Measurements from ENCODE around the gene PWWP3B. TPM values are rescaled to one million over a fixed set of nuclear protein-coding genes. Genes with fewer than 3 reads are reported as not detected.
A peak's percentile ranks its signal among the peaks of the same experiment; 100 is the strongest.

The PWWP3B gene
- total RNA-seq (10 to 100 TPM; 60.9 to 85.8 TPM), polyA plus RNA-seq (ENCODE audit: insufficient read depth, low read depth, low replicate concordance) (22.3 TPM)
- long read RNA-seq, donor 1, full-length matches to known transcripts: 12 of 20 reads
- long read RNA-seq, donor 1, partial matches to known transcripts: 8 of 20 reads
- long read RNA-seq, donor 1, other reads (novel, unspliced or antisense): 0 of 20 reads
- long read RNA-seq, donor 2, full-length matches to known transcripts: 4 of 4 reads
- long read RNA-seq, donor 2, partial matches to known transcripts: 0 of 4 reads
- long read RNA-seq, donor 2, other reads (novel, unspliced or antisense): 0 of 4 reads

DNA sequence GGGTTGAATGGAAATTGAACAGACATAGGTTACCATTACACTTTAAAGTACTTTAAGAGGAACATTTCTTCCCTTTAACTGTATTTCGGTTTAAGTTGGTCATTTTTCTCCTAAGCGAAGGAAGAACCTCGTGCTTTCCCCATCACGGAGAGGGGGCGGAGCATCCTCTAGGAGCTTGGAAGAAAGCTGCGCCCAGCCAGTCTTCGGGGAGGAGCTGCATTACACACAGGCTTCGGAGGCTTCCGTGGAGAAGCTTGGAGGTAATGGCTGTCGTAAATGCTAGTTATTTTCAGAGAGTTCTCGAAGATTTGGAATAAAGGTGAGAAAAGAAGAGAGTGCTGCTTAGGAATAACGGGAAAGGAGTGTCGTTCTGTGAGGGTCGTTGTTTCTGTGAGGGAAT lies at the start of gene PWWP3B:
Gene PWWP3B (plus strand): TSS at position 199 of the 400 bp plus-strand sequence. CDS start 37,128 bp downstream, outside the sequence.
- H3K4me3 ChIP-seq: peak within 1 kb of the TSS; percentile 34 to 62
- WGBS, 2 donors: 1 to 3% methylated on average over 14 of the region's 14 CpGs
- no peaks in the 10 kb centered on the region for H3K9me3 ChIP-seq
- TF ChIP-seq POLR2A (IDR thresholded peaks at IDR 0.05): peak; percentile 54
- TF ChIP-seq, protein P1, sequence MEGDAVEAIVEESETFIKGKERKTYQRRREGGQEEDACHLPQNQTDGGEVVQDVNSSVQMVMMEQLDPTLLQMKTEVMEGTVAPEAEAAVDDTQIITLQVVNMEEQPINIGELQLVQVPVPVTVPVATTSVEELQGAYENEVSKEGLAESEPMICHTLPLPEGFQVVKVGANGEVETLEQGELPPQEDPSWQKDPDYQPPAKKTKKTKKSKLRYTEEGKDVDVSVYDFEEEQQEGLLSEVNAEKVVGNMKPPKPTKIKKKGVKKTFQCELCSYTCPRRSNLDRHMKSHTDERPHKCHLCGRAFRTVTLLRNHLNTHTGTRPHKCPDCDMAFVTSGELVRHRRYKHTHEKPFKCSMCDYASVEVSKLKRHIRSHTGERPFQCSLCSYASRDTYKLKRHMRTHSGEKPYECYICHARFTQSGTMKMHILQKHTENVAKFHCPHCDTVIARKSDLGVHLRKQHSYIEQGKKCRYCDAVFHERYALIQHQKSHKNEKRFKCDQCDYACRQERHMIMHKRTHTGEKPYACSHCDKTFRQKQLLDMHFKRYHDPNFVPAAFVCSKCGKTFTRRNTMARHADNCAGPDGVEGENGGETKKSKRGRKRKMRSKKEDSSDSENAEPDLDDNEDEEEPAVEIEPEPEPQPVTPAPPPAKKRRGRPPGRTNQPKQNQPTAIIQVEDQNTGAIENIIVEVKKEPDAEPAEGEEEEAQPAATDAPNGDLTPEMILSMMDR (IDR thresholded peaks at IDR 0.05): no peak
- H3K4me1 ChIP-seq: no peaks in the 10 kb centered on the region
- peak within 1 kb of the TSS; percentile 59 to 74 for H3K27ac ChIP-seq
- H3K36me3 ChIP-seq (ENCODE audit: low read depth, missing control alignments): no peaks in the 10 kb centered on the region
- H3K27me3 ChIP-seq: no peaks in the 10 kb centered on the region
- intact Hi-C loops (cut with DNase I; ENCODE audit: low total_unique reads): no loop called here
- peak; percentile 90 for DNase-seq

DNA sequence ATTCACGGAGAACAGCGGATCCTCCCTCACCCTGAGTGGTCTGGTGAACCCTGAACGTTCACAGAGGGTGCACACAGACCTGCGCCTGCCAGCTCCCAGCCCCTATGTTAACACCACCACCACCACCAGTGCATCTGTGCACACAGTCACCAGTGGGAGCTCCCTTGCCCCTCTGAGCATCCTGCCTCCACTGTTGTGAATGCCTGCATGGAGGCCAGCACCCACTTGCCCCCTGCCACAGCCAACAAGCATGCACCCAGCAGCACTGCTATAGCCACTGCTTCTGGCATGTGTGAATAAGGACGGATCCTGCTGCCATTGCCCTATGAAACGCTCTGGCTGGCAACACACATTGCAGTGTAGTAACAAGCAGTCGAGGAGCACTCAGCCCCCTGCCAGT lies 29.1 kb upstream of the PWWP3B start:
- intact Hi-C loops (cut with DNase I; ENCODE audit: low total_unique reads): no loop called here
- Histone ChIP-seq H3K27me3 (no peaks in the 10 kb centered on the region), H3K27ac (no peak overlapping the region), H3K4me3 (no peak overlapping the region), H3K36me3 (ENCODE audit: low read depth, missing control alignments) (no peaks in the 10 kb centered on the region), H3K9me3 (no peaks in the 10 kb centered on the region), H3K4me1 (no peaks in the 10 kb centered on the region)
- no peak for DNase-seq
- 64% methylated on average over 5 of the region's 7 CpGs; no CpG with 5 or more reads in 1 of the 2 donors for WGBS, 2 donors
- TF ChIP-seq POLR2A (IDR thresholded peaks at IDR 0.05): no peak
- TF ChIP-seq, protein P1 (IDR thresholded peaks at IDR 0.05): no peak

DNA sequence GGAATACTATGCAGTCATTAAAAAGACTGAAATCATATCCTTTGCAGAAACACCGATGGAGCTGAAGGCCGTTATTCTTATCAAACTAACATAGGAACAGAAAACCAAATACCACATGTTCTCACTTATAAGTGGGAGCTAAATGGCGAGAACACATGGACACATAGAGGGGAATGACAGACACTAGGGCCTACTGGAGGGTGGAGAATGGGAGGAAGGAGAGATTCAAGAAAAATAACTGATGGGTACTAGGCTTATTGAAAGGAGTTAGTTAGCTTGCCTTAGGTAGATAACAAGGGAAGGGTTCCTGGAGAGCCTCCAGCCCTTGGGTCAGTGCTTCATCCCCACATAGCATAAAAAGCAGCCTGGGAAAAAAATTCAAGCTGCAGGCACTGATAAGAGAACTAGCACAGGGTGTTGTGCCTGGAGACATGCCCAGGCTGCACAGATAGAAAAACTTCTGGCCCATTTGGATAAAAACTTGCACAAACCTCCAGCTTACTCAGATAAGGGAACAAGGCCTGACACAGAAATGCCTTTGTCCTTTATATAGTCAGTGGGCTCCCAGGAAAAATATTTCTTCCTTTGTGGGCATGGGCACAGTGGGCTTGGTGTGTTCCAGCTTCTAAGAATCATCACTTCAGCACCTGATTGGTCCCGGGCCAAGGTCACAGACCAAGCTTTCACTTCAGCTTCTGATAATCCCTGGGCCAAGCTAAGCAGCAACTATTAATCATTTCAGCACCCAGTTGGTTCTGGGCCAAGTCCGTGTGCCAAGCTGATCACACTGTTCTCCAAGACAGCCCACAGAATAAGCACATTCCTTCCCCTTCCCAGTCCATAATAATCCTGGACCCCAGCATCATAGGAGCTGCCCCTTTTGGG lies 23.1 kb upstream of the PWWP3B start:
- H3K36me3 ChIP-seq (ENCODE audit: low read depth, missing control alignments): no peaks in the 10 kb centered on the region
- no peak overlapping the region for H3K4me3 ChIP-seq
- WGBS, 2 donors: 25 to 36% methylated on average over 4 to 5 of the region's 5 CpGs
- no peak overlapping the region for H3K27ac ChIP-seq
- no peaks in the 10 kb centered on the region for H3K27me3 ChIP-seq
- no peaks in the 10 kb centered on the region for H3K4me1 ChIP-seq
- H3K9me3 ChIP-seq: no peaks in the 10 kb centered on the region
- intact Hi-C loops (cut with DNase I; ENCODE audit: low total_unique reads): no loop called here
- peak; percentile 91 for DNase-seq
- no peak for TF ChIP-seq POLR2A (IDR thresholded peaks at IDR 0.05)
- TF ChIP-seq, protein P1 (IDR thresholded peaks at IDR 0.05): no peak

DNA sequence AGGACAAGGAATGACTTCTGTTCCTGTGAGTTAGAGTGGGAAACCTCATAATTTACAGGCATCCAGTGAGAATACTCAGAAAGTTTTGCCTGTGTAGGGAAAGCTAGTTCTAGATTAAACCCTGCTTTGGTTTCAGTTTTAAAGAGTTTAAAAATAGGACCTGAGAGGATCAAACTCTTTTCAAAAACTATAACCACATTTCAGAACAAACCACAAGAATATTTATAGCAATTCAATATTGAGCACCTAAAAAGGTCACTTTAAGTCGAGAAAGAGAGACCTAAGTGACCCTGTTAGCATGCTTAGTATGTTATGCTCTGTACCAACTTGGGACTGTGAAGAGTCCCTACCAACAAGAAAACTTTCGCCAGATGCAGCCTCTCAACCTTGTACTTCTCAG lies 17.4 kb upstream of the PWWP3B start:
- DNase-seq: no peak
- Histone ChIP-seq H3K27ac (no peak overlapping the region), H3K4me3 (no peak overlapping the region), H3K27me3 (no peaks in the 10 kb centered on the region), H3K4me1 (no peaks in the 10 kb centered on the region), H3K9me3 (no peaks in the 10 kb centered on the region), H3K36me3 (ENCODE audit: low read depth, missing control alignments) (no peaks in the 10 kb centered on the region)
- TF ChIP-seq, protein P1 (IDR thresholded peaks at IDR 0.05): no peak
- TF ChIP-seq POLR2A (IDR thresholded peaks at IDR 0.05): no peak
- 64 to 66% methylated on average over 2 of the region's 2 CpGs for WGBS, 2 donors
- intact Hi-C loops (cut with DNase I; ENCODE audit: low total_unique reads): no loop called here
